GF-D8 (cell line): ENCODE measurements around the gene GPR137.
"Not testable (repeated sequence)": the region's sequence is repeated elsewhere in the genome, so short reads cannot be mapped to it uniquely, and the experiment has no call there.

Experiments
- DNase-seq: peaks from one replicate; lab custom pipeline; 2025; lab: John Stamatoyannopoulos, UW

GPR137 gene

GRCh38 chr11:64321026-64321425, 35.4 kb downstream of the GPR137 start:
- DNase-seq: no peak

- DNase-seq: no peak
These were observed 35.9 kb downstream of the GPR137 start for GRCh38 chr11:64321533-64321932.

GRCh38 chr11:64322925-64323260, 37.2 kb downstream of the GPR137 start:
- DNase-seq: no peak

GRCh38 chr11:64323373-64323772, 37.7 kb downstream of the GPR137 start:
- DNase-seq: no peak

GRCh38 chr11:64323984-64324383, 38.3 kb downstream of the GPR137 start:
- not testable (repeated sequence) for DNase-seq

GRCh38 chr11:64324692-64325469, 39.2 kb downstream of the GPR137 start:
- DNase-seq: no peak

GRCh38 chr11:64327375-64327774, 41.7 kb downstream of the GPR137 start:
- no peak for DNase-seq

- no peak for DNase-seq
These were observed 42.3 kb downstream of the GPR137 start for GRCh38 chr11:64327993-64328392.

GRCh38 chr11:64330888-64331287, 45.2 kb downstream of the GPR137 start:
- no peak for DNase-seq

- DNase-seq: peak; percentile 78
These were observed 46.1 kb downstream of the GPR137 start for GRCh38 chr11:64331569-64332371.

- no peak for DNase-seq
These were observed 47.9 kb downstream of the GPR137 start for GRCh38 chr11:64333556-64333955.

- peak; percentile 82 for DNase-seq
These were observed 49.4 kb downstream of the GPR137 start for GRCh38 chr11:64334764-64335735.

GRCh38 chr11:64337538-64338249, 52.0 kb downstream of the GPR137 start:
- DNase-seq: no peak

- no peak for DNase-seq
These were observed 53.1 kb downstream of the GPR137 start for GRCh38 chr11:64338716-64339115.
